GM10248 (cell line): ENCODE results near the gene FNDC10.
"Not testable (repeated sequence)": the region's sequence is repeated elsewhere in the genome, so short reads cannot be mapped to it uniquely, and the experiment has no call there.

ENCODE experiments used
- CTCF ChIA-PET: fragments of 300-600 bp; sonication (Branson Sonifier 250); formaldehyde crosslinking; extraction: SDS; loops from one replicate; lab custom pipeline; 2021; ENCODE audit warnings: antibody characterized with exemption; lab: Yijun Ruan, JAX
- POLR2A ChIA-PET: fragments of 350-650 bp; sonication (Branson Sonifier 250); formaldehyde crosslinking; extraction: SDS; loops from one replicate; lab custom pipeline; 2020; ENCODE audit warnings: antibody characterized with exemption; lab: Yijun Ruan, JAX
- DNase-seq: peaks from one replicate; pipeline ENCODE4 v3.0.0; 2012; ENCODE audit errors: extremely low spot score
- TF ChIP-seq, protein P1 (sequence below): IDR thresholded peaks from 2 replicates; pipeline ENCODE4 v1.5.1; 2012; ENCODE audit warnings: mild to moderate bottlenecking, low read depth; ENCODE audit errors: extremely low read depth, missing control alignments, control extremely low read depth

FNDC10 gene

DNA sequence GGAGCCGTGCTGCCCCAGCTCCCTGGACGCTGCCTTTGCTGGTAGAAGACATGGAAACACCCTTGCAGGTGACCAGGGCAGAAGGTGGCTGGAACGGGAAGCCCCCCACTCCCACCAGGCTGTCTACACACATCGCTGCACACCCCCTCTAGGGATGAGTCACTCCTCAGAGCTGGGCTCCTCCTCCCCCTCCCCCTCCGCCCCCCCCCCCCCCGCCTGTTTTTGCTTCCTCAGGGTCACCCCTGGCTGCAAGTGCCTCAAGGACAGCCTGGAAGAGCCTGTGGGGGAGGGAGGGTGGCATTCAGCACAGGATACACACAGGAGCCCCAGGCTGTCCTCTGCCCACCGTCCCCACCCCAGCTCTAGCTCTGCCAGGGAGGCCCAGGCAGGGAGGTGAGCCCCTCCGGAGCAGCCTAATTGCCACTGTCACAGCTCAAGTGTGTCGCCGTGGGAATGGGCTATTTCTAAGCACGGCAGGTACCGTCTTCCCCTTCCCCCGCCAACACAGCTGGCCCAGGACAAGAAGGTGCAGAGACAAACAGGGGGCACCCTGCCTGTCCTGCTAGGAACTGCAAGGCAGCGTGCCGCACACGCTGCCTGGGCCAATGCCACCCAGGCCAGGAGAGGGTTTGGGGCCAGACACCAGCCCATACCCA, 2.5 kb downstream of the FNDC10 start:
- peak; percentile 55 for DNase-seq
- TF ChIP-seq, protein P1, sequence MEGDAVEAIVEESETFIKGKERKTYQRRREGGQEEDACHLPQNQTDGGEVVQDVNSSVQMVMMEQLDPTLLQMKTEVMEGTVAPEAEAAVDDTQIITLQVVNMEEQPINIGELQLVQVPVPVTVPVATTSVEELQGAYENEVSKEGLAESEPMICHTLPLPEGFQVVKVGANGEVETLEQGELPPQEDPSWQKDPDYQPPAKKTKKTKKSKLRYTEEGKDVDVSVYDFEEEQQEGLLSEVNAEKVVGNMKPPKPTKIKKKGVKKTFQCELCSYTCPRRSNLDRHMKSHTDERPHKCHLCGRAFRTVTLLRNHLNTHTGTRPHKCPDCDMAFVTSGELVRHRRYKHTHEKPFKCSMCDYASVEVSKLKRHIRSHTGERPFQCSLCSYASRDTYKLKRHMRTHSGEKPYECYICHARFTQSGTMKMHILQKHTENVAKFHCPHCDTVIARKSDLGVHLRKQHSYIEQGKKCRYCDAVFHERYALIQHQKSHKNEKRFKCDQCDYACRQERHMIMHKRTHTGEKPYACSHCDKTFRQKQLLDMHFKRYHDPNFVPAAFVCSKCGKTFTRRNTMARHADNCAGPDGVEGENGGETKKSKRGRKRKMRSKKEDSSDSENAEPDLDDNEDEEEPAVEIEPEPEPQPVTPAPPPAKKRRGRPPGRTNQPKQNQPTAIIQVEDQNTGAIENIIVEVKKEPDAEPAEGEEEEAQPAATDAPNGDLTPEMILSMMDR, result peak; percentile 27
- ChIA-PET CTCF (interaction anchor here (0.8 to 1.7 kb wide), 5 partner anchors 12 to 312 kb away, joined by 3 to 5 read pairs (median 3); no protein-coding TSS in a partner anchor), POLR2A (interaction anchor here (0.6 kb wide), 1 partner anchor 27 kb away, joined by 5 read pairs; no protein-coding TSS in a partner anchor)

- ChIA-PET CTCF (interaction anchor here (0.8 to 1.7 kb wide), 4 partner anchors 11 to 312 kb away, joined by 3 to 5 read pairs (median 3); no protein-coding TSS in a partner anchor), POLR2A (no interaction called here)
- DNase-seq, result peak; percentile 46
- TF ChIP-seq, protein P1, result no peak
Observed at GRCh38 chr1:1596493-1597274, 3.3 kb downstream of the FNDC10 start.

DNA sequence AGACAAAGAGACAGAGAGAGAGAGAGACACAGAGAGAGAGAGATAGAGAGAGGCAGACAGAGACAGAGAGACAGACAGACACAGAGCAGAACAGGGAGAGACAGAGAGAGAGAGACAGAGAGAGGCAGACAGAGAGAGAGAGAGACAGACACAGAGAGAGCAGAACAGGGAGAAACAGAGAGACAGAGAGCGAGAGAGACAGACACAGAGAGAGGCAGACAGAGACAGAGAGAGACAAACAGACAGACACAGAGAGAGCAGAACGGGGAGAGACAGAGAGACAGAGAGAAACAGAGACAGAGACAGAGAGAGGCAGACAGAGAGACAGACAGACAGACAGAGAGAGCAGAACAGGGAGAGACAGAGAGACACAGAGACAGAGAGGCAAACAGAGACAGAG, 4.6 kb downstream of the FNDC10 start:
- POLR2A ChIA-PET, CTCF ChIA-PET, DNase-seq: not testable (repeated sequence)

- CTCF ChIA-PET, result interaction anchor here (1.2 kb wide), 1 partner anchor 17 kb away, joined by 3 read pairs; no protein-coding TSS in a partner anchor
- TF ChIP-seq, protein P1, result no peak
- POLR2A ChIA-PET, result no interaction called here
- no peak for DNase-seq
Observed at GRCh38 chr1:1594602-1595260, 5.2 kb downstream of the FNDC10 start.

- POLR2A ChIA-PET, result no interaction called here
- no peak for DNase-seq
- CTCF ChIA-PET, result interaction anchor here (1.2 kb wide), 1 partner anchor 18 kb away, joined by 3 read pairs; no protein-coding TSS in a partner anchor
- TF ChIP-seq, protein P1, result no peak
Observed at GRCh38 chr1:1593834-1594601, 5.9 kb downstream of the FNDC10 start.

DNA sequence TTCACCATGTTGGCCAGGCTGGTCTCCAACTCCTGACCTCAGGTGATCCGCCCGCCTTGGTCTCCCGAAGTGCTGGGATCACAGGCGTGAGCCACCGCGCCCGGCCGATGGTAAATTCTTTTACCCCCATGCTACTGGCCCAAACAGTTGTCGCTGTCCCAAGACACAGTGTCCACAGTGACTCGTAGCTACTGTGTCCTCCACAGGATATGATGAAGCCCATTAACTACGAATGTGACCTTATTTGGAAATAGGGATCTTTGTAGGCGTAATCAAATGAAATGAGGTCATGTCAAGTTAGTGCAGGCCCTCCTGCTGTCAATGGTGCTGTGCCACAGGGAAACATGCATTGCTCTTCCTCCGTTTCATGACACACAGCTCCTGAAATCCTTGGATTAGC, 8.5 kb downstream of the FNDC10 start:
- TF ChIP-seq, protein P1, result no peak
- no peak for DNase-seq
- ChIA-PET POLR2A (no interaction called here), CTCF (interaction anchor here (1.4 kb wide), 1 partner anchor 13 kb away, joined by 3 read pairs; no protein-coding TSS in a partner anchor)
